Neural progenitor cell (in vitro differentiated cells): ENCODE measurements around the gene TM4SF20.

ENCODE experiments used
- EZH2 ChIP-seq: fragments of 200-600 bp; sonication (generic); IDR thresholded peaks from 2 replicates; pipeline ENCODE4 v1.6.1; 2017; ENCODE audit warnings: antibody characterized with exemption, mild to moderate bottlenecking, moderate library complexity
- EZH2phosphoT487 ChIP-seq: fragments of 200-600 bp; sonication (generic); IDR thresholded peaks from 2 replicates; pipeline ENCODE4 v1.6.1; 2017; ENCODE audit warnings: antibody characterized with exemption
- TF ChIP-seq, protein P1 (sequence below): fragments of 200-600 bp; sonication (generic); IDR thresholded peaks from 2 replicates; pipeline ENCODE4 v1.5.1; 2017; ENCODE audit warnings: antibody characterized with exemption, mild to moderate bottlenecking

GRCh38 chr2:227428731-227429285 lies 49.7 kb upstream of the TM4SF20 start:
- TF ChIP-seq EZH2 (no peak), EZH2phosphoT487 (no peak)
- TF ChIP-seq, protein P1, sequence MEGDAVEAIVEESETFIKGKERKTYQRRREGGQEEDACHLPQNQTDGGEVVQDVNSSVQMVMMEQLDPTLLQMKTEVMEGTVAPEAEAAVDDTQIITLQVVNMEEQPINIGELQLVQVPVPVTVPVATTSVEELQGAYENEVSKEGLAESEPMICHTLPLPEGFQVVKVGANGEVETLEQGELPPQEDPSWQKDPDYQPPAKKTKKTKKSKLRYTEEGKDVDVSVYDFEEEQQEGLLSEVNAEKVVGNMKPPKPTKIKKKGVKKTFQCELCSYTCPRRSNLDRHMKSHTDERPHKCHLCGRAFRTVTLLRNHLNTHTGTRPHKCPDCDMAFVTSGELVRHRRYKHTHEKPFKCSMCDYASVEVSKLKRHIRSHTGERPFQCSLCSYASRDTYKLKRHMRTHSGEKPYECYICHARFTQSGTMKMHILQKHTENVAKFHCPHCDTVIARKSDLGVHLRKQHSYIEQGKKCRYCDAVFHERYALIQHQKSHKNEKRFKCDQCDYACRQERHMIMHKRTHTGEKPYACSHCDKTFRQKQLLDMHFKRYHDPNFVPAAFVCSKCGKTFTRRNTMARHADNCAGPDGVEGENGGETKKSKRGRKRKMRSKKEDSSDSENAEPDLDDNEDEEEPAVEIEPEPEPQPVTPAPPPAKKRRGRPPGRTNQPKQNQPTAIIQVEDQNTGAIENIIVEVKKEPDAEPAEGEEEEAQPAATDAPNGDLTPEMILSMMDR, result no peak
